Stimulated activated CD8-positive, alpha-beta memory T cell treated with anti-CD3 and anti-CD28 coated beads, Interleukin-7, amount 100 ng/mL, for 1 hour (primary cell): Measurements from ENCODE around the gene ETV6.
"Not testable (repeated sequence)": the region's sequence is repeated elsewhere in the genome, so short reads cannot be mapped to it uniquely, and the experiment has no call there.

ENCODE experiments used
- DNase-seq, 2 donors: peaks; one replicate each; pipeline ENCODE4 v3.0.0-alpha.2; 2020; ENCODE audit warnings: low read depth in 2 of 2

ETV6 gene

GRCh38 chr12:11649413-11650285, at the start of gene ETV6:
TSS of gene ETV6 (plus strand) at chr12:11649674. CDS start at chr12:11650128, 454 bp downstream.
- peak in 1 of 2 donors; percentile 37 for DNase-seq

- DNase-seq: no peak
Measured at GRCh38 chr12:11600199-11600598, 49.3 kb upstream of the ETV6 start.

GRCh38 chr12:11601647-11602046, 47.8 kb upstream of the ETV6 start:
- no peak for DNase-seq

- no peak for DNase-seq
Measured at GRCh38 chr12:11607313-11608081, 42.0 kb upstream of the ETV6 start.

GRCh38 chr12:11609045-11609444, 40.4 kb upstream of the ETV6 start:
- no peak for DNase-seq

- DNase-seq: no peak
Measured at GRCh38 chr12:11615481-11615880, 34.0 kb upstream of the ETV6 start.

GRCh38 chr12:11618046-11618445, 31.4 kb upstream of the ETV6 start:
- no peak for DNase-seq

GRCh38 chr12:11621797-11622423, 27.6 kb upstream of the ETV6 start:
- no peak for DNase-seq

- no peak for DNase-seq
Measured at GRCh38 chr12:11622876-11623281, 26.6 kb upstream of the ETV6 start.

- no peak for DNase-seq
Measured at GRCh38 chr12:11623382-11623781, 26.1 kb upstream of the ETV6 start.

GRCh38 chr12:11624116-11624515, 25.4 kb upstream of the ETV6 start:
- DNase-seq: no peak

- not testable (repeated sequence) for DNase-seq
Measured at GRCh38 chr12:11627709-11628108, 21.8 kb upstream of the ETV6 start.

- no peak for DNase-seq
Measured at GRCh38 chr12:11628353-11628752, 21.1 kb upstream of the ETV6 start.

- no peak for DNase-seq
Measured at GRCh38 chr12:11630046-11630706, 19.3 kb upstream of the ETV6 start.

GRCh38 chr12:11631288-11631687, 18.2 kb upstream of the ETV6 start:
- no peak for DNase-seq

GRCh38 chr12:11631881-11632280, 17.6 kb upstream of the ETV6 start:
- not testable (repeated sequence) for DNase-seq

GRCh38 chr12:11633968-11634367, 15.5 kb upstream of the ETV6 start:
- no peak for DNase-seq

GRCh38 chr12:11635341-11635740, 14.1 kb upstream of the ETV6 start:
- DNase-seq: no peak

GRCh38 chr12:11638315-11638916, 11.1 kb upstream of the ETV6 start:
- DNase-seq: no peak

- DNase-seq: no peak
Measured at GRCh38 chr12:11639454-11639853, 10.0 kb upstream of the ETV6 start.

GRCh38 chr12:11641522-11641921, 8.0 kb upstream of the ETV6 start:
- no peak for DNase-seq
